Activated CD4-positive, alpha-beta memory T cell treated with anti-CD3 and anti-CD28 coated beads, Interleukin-2, amount 10 ng/mL, durations not matched to agents 7 days and 5 days (primary cell): ENCODE data around the gene CHST15. TPM values are rescaled to one million over a fixed set of nuclear protein-coding genes. Genes with fewer than 3 reads are reported as not detected.

Source experiments
- CTCF ChIA-PET: fragments of 350-600 bp; sonication (Branson Sonifier 250); formaldehyde crosslinking; loops from one replicate; lab custom pipeline; 2021; ENCODE audit warnings: antibody characterized with exemption, inconsistent platforms; lab: Charles Lee
- POLR2A ChIA-PET: fragments of 350-600 bp; sonication (Branson Sonifier 250); formaldehyde crosslinking; loops from one replicate; lab custom pipeline; 2021; ENCODE audit warnings: antibody characterized with exemption; lab: Charles Lee
- DNase-seq: peaks from one replicate; pipeline ENCODE4 v3.0.0-alpha.2; 2020
- H3K27ac Mint-ChIP-seq: one replicate; pipeline ENCODE4 v1.8.0; 2021; ENCODE audit warnings: mild to moderate bottlenecking, mixed read lengths
- H3K27me3 Mint-ChIP-seq: one replicate; pipeline ENCODE4 v1.8.0; 2021; ENCODE audit warnings: mixed read lengths
- H3K36me3 Mint-ChIP-seq: one replicate; pipeline ENCODE4 v1.8.0; 2021; ENCODE audit warnings: low read depth, mixed read lengths
- H3K4me1 Mint-ChIP-seq: one replicate; pipeline ENCODE4 v1.8.0; 2021; ENCODE audit warnings: mixed read lengths
- H3K4me3 Mint-ChIP-seq: one replicate; pipeline ENCODE4 v1.8.0; 2021; ENCODE audit warnings: mild to moderate bottlenecking, mixed read lengths
- H3K9me3 Mint-ChIP-seq: one replicate; pipeline ENCODE4 v1.8.0; 2021; ENCODE audit warnings: mixed read lengths
- total RNA-seq, 2 experiments: library from RNA; stranded (reverse); gene quantifications; one replicate each; pipeline ENCODE4 v1.2.3, GENCODE V29; 2021

Gene CHST15
- total RNA-seq, 2 experiments from 2014 or later, result 0.10 to 0.20 TPM

- peaks cover 1% of the 10 kb centered on the region for H3K4me1 Mint-ChIP-seq
- ChIA-PET CTCF (no interaction called here), POLR2A (no interaction called here)
- H3K9me3 Mint-ChIP-seq, result no peaks in the 10 kb centered on the region
- H3K27me3 Mint-ChIP-seq, result peaks cover 53% of the 10 kb centered on the region
- no peaks in the 10 kb centered on the region for H3K36me3 Mint-ChIP-seq
- H3K4me3 Mint-ChIP-seq, result no peak overlapping the region
- H3K27ac Mint-ChIP-seq, result no peak overlapping the region
- DNase-seq, result no peak
These were observed 3.5 kb downstream of the CHST15 start for GRCh38 chr10:124089859-124090258.

DNA sequence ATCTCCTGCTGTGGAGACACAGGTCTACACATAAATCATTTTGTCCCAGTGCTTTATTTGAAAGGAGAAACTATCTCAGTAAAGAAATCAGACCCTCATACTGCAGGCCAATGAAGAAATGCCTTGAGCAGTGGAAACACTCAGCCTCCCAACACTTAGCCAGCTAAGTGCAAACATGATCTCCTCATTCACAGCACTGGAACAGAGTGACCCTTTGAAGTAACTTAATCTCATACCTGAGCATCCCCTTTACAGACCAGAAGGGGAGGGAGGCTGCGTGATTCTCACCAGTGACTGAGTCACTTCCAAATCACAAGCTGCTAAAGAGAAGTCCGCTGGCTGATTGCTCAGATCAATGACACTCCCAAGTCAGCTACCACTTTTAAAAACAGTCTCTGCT is 4.5 kb downstream of the CHST15 start:
- Mint-ChIP-seq H3K9me3 (no peaks in the 10 kb centered on the region), H3K27ac (no peak overlapping the region)
- CTCF ChIA-PET, result no interaction called here

DNA sequence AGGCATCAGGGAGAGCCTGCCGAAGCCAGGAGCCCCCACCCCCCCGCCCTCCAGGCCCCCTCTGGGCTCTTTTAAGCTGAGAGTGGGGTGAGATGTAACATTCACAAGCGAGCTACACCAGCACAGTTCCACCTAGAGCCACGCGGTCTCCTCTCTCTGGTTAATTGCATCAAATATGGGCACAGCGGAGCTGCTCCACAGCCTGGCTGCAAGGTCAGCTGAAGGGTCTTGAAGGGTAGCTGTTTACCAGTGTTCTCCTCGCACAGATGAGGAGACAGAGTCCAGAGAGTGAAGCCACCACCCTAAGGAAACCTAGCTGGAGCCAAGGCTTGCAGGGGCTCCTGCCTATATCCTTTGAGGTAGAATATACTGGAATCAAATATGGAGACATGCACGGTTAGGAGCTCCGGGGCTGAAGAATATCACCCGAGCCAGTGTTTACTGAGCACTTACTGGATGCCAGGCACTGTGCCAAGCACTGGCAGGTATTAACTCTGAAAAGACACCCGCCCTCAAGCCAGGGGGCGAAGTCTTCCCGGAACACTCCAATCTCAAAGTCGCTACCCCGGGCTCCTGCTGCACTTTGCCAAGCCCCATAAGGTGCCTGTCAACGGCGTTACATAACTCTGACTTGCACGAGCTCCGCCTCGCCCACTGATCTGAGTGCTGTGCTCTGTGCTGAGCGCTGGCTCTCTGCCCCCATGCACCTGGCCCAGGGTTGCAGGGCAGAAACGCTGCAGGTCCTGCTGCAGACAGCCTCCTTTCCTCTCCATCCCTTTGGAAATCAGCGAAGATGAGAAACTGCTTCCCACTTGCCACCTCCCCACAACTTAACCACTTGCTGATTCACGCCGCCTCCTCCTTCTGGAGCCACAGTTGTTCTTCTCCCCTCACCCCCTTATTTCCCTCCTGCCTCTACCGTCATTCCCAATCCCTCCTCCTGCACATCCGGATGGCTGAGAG is 5.4 kb downstream of the CHST15 start:
- no peak overlapping the region for H3K4me3 Mint-ChIP-seq
- H3K36me3 Mint-ChIP-seq, result no peaks in the 10 kb centered on the region
- H3K9me3 Mint-ChIP-seq, result no peaks in the 10 kb centered on the region
- H3K27me3 Mint-ChIP-seq, result peaks cover 38% of the 10 kb centered on the region
- DNase-seq, result no peak
- H3K4me1 Mint-ChIP-seq, result peaks cover 1% of the 10 kb centered on the region
- ChIA-PET CTCF (no interaction called here), POLR2A (no interaction called here)
- H3K27ac Mint-ChIP-seq, result no peak overlapping the region

More for the DNA sequence above, 4.5 kb downstream of the CHST15 start:
- no peak for DNase-seq
- POLR2A ChIA-PET, result interaction anchor here (0.6 kb wide), 1 partner anchor 261 kb away, joined by 3 read pairs; no protein-coding TSS in a partner anchor
- Mint-ChIP-seq H3K4me1 (peaks cover 1% of the 10 kb centered on the region), H3K4me3 (no peak overlapping the region), H3K36me3 (no peaks in the 10 kb centered on the region), H3K27me3 (peaks cover 45% of the 10 kb centered on the region)

GRCh38 chr10:124086787-124087671 is 6.4 kb downstream of the CHST15 start:
- POLR2A ChIA-PET, result no interaction called here

DNA sequence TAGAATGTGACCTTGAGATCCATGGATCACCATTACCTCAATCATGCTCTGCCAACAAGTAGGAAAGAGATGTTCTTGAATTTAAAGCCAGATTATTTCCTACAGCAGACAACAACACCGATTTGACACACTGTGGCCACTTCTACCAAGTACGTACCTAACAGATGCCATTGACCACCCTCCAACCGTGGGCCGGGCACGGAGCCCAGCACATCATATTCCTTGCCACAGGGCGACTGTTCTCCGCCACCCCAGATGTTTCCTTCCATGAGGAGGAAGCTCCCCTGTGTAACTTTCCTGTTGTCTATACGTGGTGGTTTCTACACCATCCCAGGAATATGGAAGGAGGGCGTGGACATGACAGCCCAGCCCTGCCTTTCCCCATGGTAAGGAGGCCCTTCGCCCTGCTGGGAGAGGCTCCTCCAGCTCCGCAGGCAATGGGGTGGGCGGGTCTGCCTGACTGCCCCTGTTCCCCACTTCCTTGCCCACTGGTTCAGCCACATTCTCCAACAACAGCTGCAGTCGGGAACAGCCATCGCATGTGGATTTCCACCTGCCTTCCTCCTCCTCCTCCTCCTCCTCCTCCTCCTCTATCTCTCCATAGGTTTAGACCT is 7.2 kb downstream of the CHST15 start:
- CTCF ChIA-PET, result no interaction called here
- Mint-ChIP-seq H3K9me3 (no peaks in the 10 kb centered on the region), H3K36me3 (no peaks in the 10 kb centered on the region), H3K27me3 (peaks cover 29% of the 10 kb centered on the region), H3K4me1 (peaks cover 1% of the 10 kb centered on the region), H3K27ac (no peak overlapping the region), H3K4me3 (no peak overlapping the region)
- DNase-seq, result no peak
- POLR2A ChIA-PET, result no interaction called here

More at GRCh38 chr10:124086787-124087671, 6.4 kb downstream of the CHST15 start:
- no peak for DNase-seq
- Mint-ChIP-seq H3K9me3 (no peaks in the 10 kb centered on the region), H3K4me1 (peaks cover 1% of the 10 kb centered on the region), H3K36me3 (no peaks in the 10 kb centered on the region), H3K27me3 (peaks cover 36% of the 10 kb centered on the region), H3K4me3 (no peak overlapping the region), H3K27ac (no peak overlapping the region)
- CTCF ChIA-PET, result no interaction called here

DNA sequence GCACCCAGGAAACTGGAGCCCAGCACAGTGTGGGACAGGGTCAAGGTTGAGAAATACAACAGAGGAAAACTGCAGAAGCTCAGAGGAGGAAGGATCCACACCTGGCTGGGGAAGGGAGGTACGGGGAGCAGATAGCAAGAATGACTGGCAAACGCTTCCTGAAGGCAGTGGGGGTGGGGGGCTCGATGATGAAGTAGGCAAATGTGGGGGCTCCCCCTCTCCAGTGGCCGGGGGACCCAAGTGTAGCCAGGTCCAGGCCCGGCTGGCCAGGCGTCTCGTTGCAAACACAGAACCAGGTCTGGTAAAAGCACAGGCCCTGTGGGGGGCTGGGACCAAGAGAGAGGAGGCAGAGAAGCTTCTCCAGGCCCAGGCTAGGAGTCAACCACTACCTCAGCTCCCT is 7.7 kb downstream of the CHST15 start:
- POLR2A ChIA-PET, result no interaction called here
- Mint-ChIP-seq H3K27me3 (peaks cover 24% of the 10 kb centered on the region), H3K27ac (no peak overlapping the region), H3K4me1 (no peaks in the 10 kb centered on the region), H3K4me3 (no peak overlapping the region), H3K36me3 (no peaks in the 10 kb centered on the region), H3K9me3 (no peaks in the 10 kb centered on the region)
- DNase-seq, result no peak
- CTCF ChIA-PET, result no interaction called here

DNA sequence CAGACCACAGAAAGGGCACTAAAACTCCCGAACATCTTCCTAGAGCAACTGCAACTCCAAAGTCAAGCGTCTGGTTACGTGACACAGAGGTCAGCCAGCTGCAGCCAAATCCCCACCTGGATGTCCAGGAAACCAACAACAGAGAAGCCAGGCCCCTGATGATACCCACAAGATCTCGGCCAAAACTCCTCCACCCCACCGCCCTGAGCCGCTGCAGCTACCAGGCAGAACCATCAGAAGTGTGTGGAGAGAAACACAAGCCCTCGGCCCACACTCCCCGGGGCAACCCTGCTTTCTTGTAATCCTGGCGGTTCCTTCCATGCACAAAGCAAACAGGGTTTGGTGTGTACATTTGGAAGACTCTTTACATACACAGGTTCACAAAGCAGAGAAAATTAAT is 8.7 kb downstream of the CHST15 start:
- ChIA-PET POLR2A (no interaction called here), CTCF (no interaction called here)
- Mint-ChIP-seq H3K36me3 (no peaks in the 10 kb centered on the region), H3K4me1 (no peaks in the 10 kb centered on the region), H3K4me3 (no peak overlapping the region), H3K27ac (no peak overlapping the region), H3K9me3 (no peaks in the 10 kb centered on the region), H3K27me3 (peaks cover 14% of the 10 kb centered on the region)
- no peak for DNase-seq

- Mint-ChIP-seq H3K4me1 (no peaks in the 10 kb centered on the region), H3K27ac (no peak overlapping the region), H3K36me3 (no peaks in the 10 kb centered on the region), H3K27me3 (peaks cover 7% of the 10 kb centered on the region), H3K9me3 (no peaks in the 10 kb centered on the region), H3K4me3 (no peak overlapping the region)
- DNase-seq, result no peak
- CTCF ChIA-PET, result interaction anchor here (0.5 to 1.3 kb wide), 2 partner anchors 295 to 305 kb away, joined by 4 read pairs; no protein-coding TSS in a partner anchor
- POLR2A ChIA-PET, result no interaction called here
These were observed 9.5 kb downstream of the CHST15 start for GRCh38 chr10:124083740-124084397.

DNA sequence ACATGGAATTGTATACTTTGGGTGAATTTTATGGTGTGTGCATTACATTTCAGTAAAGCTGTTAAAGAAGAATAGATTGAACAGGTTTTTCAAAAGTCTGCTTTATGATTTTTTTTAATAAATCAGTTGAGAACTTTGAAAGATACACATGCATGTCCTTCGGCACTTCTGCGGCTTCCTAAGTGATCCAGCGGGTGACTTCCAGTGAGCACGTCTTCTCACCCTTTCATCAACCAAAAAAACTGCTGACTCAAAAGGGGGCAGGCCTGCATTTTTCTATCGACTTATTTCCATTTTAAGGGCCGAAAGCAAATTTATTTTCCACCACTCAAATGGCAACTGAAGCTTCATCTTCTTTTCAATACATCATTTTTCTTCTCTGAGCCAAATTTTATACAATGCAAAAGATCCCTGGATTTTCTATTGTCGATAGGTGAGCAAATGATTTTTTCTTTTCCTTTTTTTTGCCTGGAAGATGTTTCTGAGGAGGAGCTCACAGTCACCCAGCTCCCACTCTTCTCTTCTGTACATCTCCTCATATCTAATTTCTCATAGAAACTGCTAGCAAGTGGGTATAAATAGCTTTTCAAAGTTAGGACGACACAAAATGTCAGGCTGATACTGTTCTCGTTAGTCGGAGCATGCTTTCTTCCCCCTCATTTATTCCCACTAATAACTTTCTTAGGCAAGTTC is 10.2 kb downstream of the CHST15 start:
- ChIA-PET POLR2A (no interaction called here), CTCF (interaction anchor here (0.5 to 1.3 kb wide), 2 partner anchors 295 to 306 kb away, joined by 4 read pairs; no protein-coding TSS in a partner anchor)
- Mint-ChIP-seq H3K36me3 (no peaks in the 10 kb centered on the region), H3K4me1 (no peaks in the 10 kb centered on the region), H3K9me3 (no peaks in the 10 kb centered on the region), H3K27me3 (peaks cover under 1% of the 10 kb centered on the region), H3K4me3 (no peak overlapping the region), H3K27ac (no peak overlapping the region)
- DNase-seq, result no peak

DNA sequence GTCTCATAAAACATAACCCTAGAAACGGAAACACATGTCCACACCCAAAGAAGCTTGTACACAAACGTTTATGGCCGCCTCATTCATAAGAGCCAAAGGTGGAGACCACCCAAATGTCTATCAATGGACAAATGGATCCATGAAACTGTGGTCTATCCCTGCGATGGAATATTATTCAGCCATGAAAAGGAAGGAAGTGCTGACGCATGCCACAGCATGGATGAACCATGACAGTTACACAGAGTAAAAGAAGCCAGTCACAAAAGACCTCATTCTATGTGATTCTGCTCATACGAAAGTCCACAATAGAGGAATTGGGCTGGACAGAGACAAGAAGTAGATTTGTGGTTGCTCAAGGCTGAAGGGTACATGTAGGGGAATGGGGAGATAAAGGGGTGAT is 10.8 kb downstream of the CHST15 start:
- H3K9me3 Mint-ChIP-seq, result no peaks in the 10 kb centered on the region
- H3K27me3 Mint-ChIP-seq, result no peaks in the 10 kb centered on the region
- H3K4me3 Mint-ChIP-seq, result no peak overlapping the region
- no peak overlapping the region for H3K27ac Mint-ChIP-seq
- no peaks in the 10 kb centered on the region for H3K4me1 Mint-ChIP-seq
- H3K36me3 Mint-ChIP-seq, result no peaks in the 10 kb centered on the region
- CTCF ChIA-PET, result no interaction called here
- POLR2A ChIA-PET, result no interaction called here
- no peak for DNase-seq

DNA sequence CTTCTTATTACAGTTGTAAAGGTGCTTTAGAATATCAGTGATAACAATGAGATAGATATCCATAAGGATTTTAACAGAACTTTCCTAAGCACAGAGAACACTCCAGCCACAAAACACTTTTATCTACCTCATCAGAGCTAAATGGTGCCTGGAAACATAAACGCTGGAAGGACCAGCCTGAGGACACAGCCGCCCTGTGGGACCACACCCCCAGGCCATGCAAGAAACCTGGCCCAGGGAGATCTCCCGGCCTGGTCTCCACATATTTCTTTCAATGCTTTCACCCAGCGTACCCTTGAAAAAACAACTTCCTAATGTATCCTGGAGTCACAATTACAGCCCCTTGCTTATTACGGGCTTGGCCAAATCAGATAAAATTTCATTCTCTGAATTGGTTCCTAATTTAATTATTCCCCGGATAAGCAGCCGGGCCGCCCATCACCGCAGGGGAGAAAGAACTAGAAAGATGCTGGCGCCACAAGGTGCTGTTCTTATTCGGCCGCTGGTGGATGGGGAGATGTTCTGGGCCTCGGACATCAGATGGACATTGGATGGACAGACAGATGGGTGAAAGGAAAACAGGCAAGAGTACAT is 11.8 kb downstream of the CHST15 start:
- H3K4me1 Mint-ChIP-seq, result no peaks in the 10 kb centered on the region
- no peaks in the 10 kb centered on the region for H3K27me3 Mint-ChIP-seq
- H3K9me3 Mint-ChIP-seq, result no peaks in the 10 kb centered on the region
- CTCF ChIA-PET, result no interaction called here
- H3K27ac Mint-ChIP-seq, result no peak overlapping the region
- H3K4me3 Mint-ChIP-seq, result no peak overlapping the region
- POLR2A ChIA-PET, result no interaction called here
- no peak for DNase-seq
- H3K36me3 Mint-ChIP-seq, result no peaks in the 10 kb centered on the region

GRCh38 chr10:124079864-124080263 is 13.5 kb downstream of the CHST15 start:
- ChIA-PET CTCF (interaction anchor here (1.1 kb wide), 1 partner anchor 309 kb away, joined by 3 read pairs; no protein-coding TSS in a partner anchor), POLR2A (no interaction called here)
- no peak for DNase-seq
- H3K4me1 Mint-ChIP-seq, result peaks cover 1% of the 10 kb centered on the region
- no peaks in the 10 kb centered on the region for H3K36me3 Mint-ChIP-seq
- H3K4me3 Mint-ChIP-seq, result no peak overlapping the region
- H3K27me3 Mint-ChIP-seq, result no peaks in the 10 kb centered on the region
- no peaks in the 10 kb centered on the region for H3K9me3 Mint-ChIP-seq
- no peak overlapping the region for H3K27ac Mint-ChIP-seq
